GM21528 (cell line): ENCODE data around the gene RPS6KA2.

Experiments used
- ATAC-seq: cut with Tn5 transposase; IDR thresholded peaks from one replicate; pipeline ENCODE4 v1.9.1; 2021; ENCODE audit warnings: mild to moderate bottlenecking, moderate library complexity; ENCODE audit not compliant: unreplicated experiment, low FRiP score

The RPS6KA2 gene

DNA sequence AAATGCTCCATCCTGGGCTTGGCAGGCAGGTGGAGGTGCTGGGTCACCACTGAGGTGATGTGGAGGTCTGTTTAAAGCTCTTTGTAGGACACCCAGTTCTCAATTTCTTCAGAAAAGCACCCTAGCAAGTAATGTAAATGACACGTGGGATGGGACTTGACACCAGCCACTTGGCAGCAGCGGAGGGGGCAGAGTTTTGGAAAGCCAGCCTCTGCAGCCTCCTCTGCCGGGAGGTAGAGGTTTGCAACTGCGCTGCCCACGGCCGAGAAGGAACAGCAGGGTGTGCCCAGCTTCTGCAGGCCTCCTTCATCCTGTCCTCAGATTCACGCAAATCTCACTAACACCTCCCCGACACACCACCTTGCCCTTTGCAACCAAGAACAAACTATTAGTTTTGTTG lies 117.9 kb downstream of the RPS6KA2 start:
- ATAC-seq, result no peak

DNA sequence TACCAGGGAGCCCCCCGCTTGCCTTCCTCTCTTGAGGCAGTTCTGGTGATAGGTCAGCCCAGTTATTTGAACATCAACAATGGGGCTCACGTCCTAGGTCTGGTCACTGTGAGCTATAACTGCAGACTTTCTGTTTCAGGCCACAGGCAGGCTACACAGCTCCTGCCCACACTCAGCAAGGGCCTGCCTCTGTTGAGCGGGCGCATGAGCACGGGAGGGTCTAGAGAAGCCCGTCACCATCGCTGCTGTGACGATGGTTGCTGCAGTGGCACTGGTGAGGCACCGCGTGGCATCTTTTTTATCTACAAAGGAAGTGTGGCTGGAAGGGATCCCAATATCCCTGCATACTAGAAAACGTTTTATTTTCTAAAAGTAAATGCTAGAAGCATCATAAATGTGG lies 118.3 kb downstream of the RPS6KA2 start:
- ATAC-seq, result no peak

DNA sequence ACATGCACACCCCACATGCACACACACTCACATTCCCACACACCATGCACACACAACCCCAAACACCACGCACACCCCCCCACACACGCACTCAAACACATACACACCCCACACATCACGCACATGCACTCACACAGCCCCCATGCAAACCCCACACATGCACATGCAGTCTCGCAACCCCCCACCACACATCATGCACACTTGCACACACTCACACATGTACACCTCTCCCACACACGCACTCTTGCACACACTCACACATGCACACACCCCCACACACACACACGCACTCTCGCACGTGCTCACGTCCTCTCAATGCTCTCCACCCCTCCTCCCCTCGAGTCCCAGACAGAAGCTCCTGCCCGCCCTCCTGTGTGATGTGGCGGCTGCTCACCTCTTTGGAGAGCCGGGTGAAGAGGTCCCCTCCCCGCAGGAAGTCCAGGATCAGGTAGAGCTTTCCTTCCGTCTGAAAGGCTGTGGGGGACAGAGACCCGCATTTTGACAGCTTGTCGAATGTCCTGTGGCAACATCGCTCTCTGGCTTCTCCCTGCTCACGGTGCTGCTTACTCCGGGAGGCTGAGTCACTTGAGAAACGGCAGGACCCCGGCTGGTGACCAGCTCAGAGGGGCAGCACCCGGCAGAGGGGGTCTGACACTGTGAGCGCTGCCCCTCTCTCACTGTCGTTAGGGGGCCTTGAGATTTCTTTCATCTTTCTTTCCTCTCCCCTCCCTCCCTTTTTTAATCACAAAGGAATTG lies 119.1 kb downstream of the RPS6KA2 start:
- no peak for ATAC-seq

DNA sequence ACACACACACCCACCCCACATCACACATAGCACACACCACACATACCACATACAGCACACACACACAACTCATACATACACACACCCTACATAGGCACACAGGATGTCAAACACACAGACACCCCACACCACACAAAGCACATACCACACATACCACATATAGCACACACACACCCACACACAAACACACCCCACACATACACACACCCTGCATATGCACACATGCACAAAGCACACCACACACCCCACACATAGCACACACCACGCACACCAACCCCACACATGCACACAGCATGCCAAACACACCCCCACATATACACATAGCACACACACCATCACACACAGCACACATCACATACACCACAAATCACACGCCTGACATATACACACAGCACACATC lies 119.7 kb downstream of the RPS6KA2 start:
- no peak for ATAC-seq

DNA sequence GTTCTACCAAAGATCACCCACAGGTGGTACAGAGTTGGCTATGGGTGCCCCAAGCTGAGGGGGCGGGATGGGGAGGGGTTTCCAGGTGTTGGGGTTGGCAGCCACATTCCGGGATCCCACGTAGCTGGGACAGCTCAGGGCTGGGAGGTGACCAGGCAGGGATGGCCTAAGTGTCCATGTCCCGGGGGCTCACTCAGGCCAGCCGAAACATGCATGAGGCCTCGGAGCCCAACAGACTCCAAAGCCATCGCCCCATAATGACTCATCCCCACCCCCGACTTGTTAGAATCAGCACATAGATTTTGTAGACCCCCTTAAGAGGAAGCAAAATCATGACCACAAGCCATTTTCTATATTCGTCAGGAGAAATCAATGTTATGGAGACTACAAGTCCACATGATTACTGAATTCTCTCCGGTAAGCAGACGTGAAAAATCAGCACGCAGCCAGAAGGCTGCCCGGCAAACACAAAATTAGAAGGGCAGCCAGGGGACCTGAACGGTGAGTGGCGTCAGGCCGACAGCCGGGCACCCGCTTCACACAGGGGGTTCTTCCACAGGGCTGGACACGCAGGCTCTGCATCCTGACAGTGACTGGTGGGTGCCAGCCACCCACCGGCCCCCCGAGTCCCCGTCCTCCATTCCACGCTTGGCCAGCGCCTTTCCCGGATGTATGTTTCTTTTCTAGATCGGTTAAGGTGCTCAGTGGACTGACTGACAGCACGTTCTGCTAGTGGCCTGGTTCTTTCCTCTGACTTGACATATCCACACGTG lies 121.7 kb downstream of the RPS6KA2 start:
- ATAC-seq, result no peak

DNA sequence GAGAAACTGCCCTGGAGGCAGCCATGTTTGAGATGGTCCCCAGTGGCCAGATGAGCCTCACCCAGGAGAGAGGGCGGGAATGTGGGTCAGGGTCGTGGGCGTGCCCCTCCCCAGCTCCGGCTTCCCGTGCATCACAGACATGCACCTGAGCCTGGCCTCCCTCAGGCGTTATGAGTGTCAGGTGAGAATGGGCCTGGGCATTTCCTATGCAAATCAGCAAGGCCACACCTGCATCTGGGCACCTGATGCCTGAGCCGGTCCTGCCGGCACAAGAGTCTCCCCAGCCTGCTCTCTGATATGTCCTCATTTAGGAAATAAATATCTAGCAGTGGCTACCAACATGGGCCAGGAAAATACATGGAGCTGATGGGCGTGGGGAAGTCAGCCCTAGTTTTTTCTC lies 123.0 kb downstream of the RPS6KA2 start:
- no peak for ATAC-seq

DNA sequence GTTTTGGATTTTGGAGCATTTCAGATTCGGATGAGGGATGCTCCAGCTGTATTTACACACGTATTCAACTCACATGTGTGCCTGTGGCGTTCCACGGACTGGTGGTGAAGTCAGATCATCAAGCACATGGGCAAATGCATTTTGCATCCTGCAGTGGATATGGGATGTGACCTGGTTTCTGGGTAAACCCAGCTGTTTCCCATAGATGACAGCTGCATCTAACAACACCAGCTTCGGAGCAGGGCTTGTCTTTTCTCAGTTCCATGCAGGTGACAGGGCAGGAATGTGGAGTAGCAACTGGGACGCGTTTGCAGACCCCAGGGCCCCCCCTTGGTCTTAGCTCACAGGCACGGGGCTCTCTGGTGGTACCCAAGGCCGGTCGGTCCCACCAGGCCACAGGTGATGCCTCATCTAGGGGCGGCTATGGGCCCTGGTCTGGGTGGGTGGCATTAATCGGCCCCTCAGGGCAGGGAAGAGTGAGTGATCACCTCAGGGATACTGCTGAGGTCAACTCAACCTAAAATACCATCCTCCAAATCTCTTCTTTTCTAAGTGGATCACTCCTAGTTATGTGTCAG lies 123.8 kb downstream of the RPS6KA2 start:
- no peak for ATAC-seq

DNA sequence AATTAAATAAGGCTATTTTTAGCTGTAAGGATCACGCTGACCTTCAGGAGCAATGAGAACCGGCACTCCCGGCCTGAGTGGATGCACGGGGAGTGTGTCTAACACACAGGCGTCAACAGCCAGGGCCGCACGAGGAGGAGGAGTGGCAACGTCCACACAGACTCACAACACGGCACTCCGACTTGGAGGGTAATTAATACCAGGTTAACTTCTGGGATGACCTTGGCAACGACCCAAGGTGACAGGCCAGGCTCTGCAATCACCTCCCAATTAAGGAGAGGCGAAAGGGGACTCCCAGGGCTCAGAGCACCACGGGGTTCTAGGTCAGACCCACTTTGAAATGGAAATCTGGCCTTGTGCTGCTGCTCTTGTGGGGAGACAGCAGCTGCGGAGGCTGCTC lies 124.6 kb downstream of the RPS6KA2 start:
- ATAC-seq, result no peak

DNA sequence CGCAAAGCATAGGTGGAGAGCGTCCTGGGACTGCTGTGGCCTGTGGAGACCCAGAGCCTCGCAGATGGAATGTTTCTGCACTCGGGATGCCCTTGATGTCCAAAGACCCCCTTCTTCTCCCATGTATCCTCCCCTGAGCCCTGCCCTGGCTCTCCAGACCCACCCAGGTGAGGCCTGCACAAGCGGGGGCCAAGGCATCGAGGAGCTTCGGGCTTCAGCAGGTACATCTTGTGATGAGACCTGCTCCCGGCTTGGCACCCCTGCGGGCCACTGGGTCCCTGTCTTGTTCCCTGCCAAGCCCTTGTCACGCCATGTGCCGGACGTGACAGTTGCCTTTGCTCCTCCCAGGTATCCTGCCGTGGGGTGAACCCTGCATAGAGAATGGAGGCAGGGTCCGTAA lies 125.8 kb downstream of the RPS6KA2 start:
- no peak for ATAC-seq

DNA sequence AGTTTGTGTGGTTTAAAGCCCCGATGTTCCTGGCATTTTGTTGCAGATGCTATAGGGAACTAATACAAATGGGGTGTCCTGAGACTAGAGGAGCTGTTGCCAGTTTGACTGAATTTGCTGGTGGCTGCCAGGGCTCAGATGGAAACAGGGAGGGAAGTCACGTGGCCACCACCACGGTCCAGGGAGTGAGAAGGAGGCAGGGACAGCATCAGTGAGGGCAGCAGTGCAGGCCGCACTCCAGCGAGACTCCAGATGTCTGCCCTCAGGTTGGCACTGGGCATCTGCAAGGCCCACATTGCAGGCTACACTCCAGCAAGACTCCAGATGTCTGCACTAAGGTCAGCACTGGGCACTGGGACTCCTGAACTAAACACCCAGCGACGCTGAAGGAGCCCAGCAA lies 126.8 kb downstream of the RPS6KA2 start:
- ATAC-seq, result no peak

DNA sequence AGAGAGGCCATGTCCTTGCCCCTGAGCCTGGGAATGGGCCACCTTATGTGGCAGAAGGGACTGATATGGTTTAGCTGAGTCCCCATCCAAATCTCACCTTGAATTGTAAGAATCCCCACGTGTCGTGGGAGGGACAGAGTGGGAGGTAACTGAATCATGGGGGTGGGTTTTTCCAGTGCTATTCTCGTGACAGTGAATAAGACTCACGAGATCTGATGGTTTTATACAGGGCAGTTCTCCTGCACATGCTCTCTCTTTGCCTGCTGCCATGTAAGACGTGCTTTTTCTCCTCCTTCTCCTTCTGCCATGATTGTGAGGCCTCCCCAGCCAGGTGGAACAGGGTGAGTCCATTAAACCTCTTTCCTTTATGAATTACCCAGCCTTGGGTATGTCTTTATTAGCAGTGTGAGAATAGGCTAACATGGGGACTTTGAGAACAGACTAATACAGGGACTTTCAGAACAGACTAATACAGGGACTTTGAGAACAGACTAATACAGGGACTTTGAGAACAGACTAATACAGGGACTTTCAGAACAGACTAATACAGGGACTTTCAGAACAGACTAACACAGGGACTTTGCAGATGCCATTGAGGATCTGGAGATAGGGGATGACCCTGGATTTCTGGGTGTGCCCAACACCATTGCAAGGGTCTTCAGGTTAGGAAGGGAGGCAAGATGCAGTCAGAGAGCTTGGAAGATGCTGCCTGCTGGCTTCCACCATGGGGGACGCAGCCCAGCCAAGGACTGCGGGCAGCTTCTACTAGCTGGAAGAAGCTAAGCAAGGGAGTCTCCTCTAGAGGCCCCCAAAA lies 127.5 kb downstream of the RPS6KA2 start:
- ATAC-seq, result no peak

DNA sequence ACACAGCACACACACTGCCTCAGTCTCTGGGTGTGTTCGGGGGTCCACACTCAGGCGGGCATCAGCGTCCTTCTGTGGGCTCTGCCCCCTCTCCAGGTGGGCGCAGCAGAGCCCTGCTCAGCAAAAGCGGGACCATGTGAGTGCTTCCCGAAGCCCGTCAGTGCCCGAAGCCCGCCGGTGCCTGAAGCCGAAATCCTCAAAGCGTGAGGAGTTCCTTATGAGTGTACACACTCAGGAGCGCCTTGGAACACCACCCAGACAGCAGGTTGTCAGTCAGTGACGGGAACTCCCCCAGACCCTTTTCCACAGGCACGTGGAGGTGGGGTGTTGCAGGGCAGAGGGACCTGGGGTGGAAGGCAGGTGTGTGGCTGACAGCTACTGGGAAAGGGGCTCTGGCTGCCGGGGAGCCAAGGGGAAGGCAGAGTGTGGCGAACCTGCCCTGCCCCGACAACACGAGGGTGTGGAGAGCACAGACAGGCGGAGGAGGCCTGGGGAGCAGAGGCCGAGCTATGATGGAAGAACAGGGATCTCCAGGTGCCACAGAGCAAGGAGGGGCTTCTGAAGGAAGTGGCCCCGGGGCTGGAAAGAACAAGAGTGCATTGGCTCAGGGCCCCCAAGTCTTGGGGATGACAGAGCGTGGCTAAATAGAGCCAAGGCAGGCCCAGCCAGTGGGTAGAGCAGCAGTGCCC lies 128.2 kb downstream of the RPS6KA2 start:
- ATAC-seq, result no peak

DNA sequence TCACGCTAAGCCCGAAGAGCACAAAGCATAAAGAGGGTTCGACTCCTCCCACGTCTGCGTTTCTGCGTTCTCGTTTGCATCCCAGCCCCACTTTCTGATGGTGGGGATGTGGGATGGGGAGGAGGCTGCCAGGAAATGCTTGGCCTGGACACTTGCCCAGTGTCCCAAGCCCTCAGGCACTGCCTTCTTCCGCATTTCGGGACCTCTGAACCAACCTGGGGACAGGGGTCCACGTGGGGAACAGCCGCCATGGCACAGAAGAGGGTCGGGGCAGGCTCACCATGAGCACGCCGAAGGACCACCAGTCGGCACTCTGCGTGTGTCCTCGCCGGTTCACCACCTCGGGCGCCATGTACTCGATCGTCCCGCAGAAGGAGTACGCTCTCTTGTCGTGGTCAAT lies 128.8 kb downstream of the RPS6KA2 start:
- no peak for ATAC-seq

DNA sequence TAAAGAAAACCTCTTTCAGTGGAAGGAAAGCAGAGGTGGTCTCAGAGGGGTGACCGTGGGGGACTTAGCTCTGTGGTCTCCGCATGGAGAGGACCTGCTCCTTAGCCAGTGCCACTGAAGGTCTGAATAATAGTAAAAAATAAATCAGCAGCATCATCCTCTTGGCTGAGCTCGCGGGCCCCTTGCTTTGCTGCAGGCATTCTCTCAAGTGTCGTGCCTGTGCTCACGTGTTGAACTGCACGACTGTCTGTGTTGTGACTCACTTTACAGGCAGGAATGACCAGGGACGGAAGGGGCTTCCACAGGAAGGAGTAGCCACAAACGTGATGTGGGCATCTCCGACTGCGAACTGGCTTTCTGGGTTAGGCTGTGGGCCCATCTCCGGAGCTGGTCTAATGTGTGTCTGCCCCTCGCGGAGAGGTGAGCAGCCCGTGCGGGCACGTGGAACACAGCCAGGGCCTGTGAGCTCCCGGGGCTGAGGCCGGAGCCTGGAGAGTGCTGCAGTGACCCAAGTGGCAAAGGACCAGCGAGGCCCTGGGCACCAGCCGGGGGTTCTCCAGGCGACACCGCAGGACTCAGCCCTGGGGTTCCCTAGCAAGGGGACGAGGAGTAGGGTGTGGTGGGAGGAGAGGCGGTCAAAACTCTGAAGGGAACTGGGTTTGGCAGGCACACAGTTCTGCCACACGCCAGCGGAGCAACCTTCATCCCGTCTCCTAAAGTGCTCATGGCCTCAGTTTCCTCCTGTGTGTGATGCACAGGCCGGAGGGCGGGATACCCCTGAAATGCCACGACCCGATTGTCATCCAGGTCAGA lies 129.8 kb downstream of the RPS6KA2 start:
- ATAC-seq, result no peak

DNA sequence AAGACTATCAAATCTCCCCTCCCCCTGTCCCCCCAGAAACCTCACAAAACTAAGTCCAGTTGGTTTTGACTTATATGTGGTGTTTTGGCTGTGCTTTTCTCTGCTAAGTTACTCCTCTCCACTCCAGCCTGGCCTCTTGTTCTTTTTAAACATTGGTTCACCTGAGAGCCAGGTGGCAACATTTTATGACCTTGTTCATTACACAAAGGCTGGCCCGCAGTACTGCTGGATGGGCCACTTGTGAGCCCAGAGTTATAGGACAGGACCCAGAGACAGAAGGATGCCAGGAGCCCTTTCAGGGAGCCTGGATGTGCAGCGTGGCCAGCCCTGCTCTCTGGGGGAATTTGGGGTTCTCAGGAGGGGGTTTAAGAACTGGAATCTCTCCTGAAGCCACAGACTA lies 130.6 kb downstream of the RPS6KA2 start:
- no peak for ATAC-seq

DNA sequence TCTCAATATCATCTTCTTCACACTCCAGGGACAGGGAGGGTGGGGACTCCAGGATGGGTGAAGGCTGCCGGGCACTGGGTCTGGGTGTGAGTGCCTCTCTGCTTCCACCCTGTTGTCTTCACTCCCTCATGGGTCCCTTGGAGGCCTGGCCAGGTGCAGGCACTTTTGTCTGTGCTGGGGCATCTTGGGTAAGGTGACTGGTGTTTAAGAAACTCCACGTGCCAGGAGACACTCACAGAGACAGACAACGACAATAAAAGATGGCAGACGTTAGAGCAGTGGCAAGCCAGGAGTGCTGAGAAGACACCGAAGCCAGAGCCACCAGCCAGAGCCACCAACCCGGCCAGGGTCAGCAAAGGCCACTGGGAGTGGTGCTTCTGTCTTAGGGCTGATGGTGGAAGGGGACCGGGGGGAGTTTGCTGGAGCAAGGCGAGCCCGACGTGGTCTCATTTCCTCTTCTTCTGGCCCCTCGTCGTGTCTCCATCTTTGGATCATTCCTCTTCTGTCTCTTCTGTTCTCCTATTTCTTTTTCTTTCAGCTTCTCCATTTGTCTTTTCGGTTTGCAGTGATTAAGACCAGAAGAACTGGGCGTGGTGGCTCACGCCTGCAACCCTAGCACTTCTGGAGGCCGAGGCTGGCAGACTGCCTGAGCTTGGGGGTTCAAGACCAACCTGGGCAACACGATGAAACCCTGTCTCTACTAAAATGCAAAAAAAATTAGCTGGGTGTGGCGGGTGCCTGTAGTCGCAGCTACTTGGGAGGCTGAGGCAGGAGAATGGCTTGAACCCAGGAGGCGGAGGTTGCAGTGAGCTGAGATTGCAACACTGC lies 131.3 kb downstream of the RPS6KA2 start:
- no peak for ATAC-seq

DNA sequence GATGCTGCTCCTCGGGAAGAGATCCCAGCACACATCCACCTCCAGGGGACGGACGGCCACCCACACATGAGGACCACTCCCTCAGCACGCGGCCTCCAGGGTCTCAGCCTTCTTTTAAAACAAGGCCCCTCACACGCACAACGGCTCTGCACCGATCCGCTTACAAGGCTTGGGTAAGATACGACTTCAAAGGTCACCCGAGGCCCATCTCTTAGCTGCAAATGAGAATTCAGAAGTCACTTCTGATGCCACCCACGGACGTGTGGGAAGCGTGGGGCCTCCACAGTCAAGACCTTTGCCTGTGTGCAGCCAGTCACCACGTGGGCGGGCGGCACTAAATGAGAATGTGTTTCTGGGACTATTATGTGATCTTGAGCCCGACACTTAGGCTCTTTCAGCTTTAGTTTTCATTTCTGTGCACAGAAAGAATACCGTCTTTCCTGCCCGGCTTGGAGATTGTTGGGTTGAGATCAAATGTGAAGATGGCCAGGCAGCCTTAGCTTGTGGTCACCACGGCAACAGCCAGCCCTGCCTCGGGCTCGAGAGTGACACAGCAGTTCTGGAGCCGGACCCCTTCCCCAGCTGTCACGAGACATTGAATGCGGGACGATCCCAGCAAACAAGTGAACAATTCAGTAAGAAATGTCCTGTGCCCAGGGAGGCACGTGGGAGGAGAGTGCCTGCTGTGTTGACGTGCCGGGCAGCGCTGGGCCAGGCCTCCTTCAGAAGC lies 132.1 kb downstream of the RPS6KA2 start:
- ATAC-seq, result no peak

DNA sequence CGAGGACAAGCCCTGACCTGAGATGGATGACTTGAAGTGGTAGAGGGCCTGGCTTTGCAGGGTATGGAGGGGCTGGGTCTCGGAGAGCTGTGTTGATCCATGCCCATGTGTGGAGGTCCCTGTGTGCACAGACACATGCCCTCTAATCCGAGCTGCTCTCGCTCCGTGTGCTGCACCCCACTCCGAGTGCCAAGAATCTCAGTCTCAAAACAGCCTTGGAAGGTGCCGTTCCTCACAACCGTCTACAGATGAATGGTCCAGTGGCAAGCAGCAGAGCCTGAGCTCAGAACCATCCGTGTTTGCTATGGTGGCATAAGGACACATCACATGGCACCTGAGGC lies 133.0 kb downstream of the RPS6KA2 start:
- no peak for ATAC-seq
